NB4 (cell line): Measurements from ENCODE around the gene PTGR1.

ENCODE experiments used
- DNase-seq: peaks from one replicate; pipeline ENCODE4 v3.0.0; 2010; ENCODE audit warnings: low read depth
- H3K4me3 ChIP-seq: one replicate; pipeline ENCODE4 v1.5.1; 2011; ENCODE audit warnings: mild to moderate bottlenecking, low read depth, low read length, moderate library complexity
- CTCF ChIP-seq: IDR thresholded peaks from one replicate; pipeline ENCODE4 v1.5.1; 2012; ENCODE audit warnings: low read depth, low read length
- MAX ChIP-seq: IDR thresholded peaks from 2 replicates; pipeline ENCODE4 v1.6.1; 2011; ENCODE audit warnings: low read depth, low read length
- MYC ChIP-seq: IDR thresholded peaks from 2 replicates; pipeline ENCODE4 v1.6.1; 2011; ENCODE audit warnings: low read depth, low read length
- POLR2A ChIP-seq: IDR thresholded peaks from 2 replicates; pipeline ENCODE4 v1.6.1; 2011; ENCODE audit warnings: mild to moderate bottlenecking; ENCODE audit not compliant: insufficient read length; ENCODE audit errors: extremely low read depth

PTGR1 gene

GRCh38 chr9:111599092-111599954 is at the start of gene PTGR1:
Gene PTGR1 (minus strand): TSS chr9:111599647. CDS start chr9:111597422, 2,225 bp downstream.
- H3K4me3 ChIP-seq, result peak within 1 kb of the TSS; percentile 64
- peak; percentile 70 for DNase-seq
- TF ChIP-seq MYC (no peak), POLR2A (no peak), MAX (no peak), CTCF (no peak)

- no peak for DNase-seq
- no peak overlapping the region for H3K4me3 ChIP-seq
These were observed 49.6 kb upstream of the PTGR1 start for GRCh38 chr9:111649016-111649415.

GRCh38 chr9:111648066-111648465 is 48.6 kb upstream of the PTGR1 start:
- no peak for TF ChIP-seq CTCF
- no peak overlapping the region for H3K4me3 ChIP-seq
- DNase-seq, result no peak

More at GRCh38 chr9:111649016-111649415, 49.6 kb upstream of the PTGR1 start:
- no peak for TF ChIP-seq POLR2A
- TF ChIP-seq MAX, result no peak
- TF ChIP-seq MYC, result no peak
- TF ChIP-seq CTCF, result no peak

GRCh38 chr9:111646417-111646816 is 47.0 kb upstream of the PTGR1 start:
- TF ChIP-seq MYC (no peak), MAX (no peak), CTCF (no peak), POLR2A (no peak)
- H3K4me3 ChIP-seq, result no peak overlapping the region
- DNase-seq, result no peak

- H3K4me3 ChIP-seq, result no peak overlapping the region
- no peak for DNase-seq
- TF ChIP-seq CTCF (no peak), MYC (no peak), POLR2A (no peak), MAX (no peak)
These were observed 46.4 kb upstream of the PTGR1 start for GRCh38 chr9:111645806-111646205.
